GM19397 (cell line): ENCODE measurements around the gene ANG.
"Not testable (repeated sequence)": the region's sequence is repeated elsewhere in the genome, so short reads cannot be mapped to it uniquely, and the experiment has no call there.

Experiments
- ATAC-seq: cut with Tn5 transposase; IDR thresholded peaks from one replicate; pipeline ENCODE4 v1.9.1; 2021; ENCODE audit warnings: mild to moderate bottlenecking, moderate library complexity; ENCODE audit not compliant: unreplicated experiment

The ANG gene

DNA sequence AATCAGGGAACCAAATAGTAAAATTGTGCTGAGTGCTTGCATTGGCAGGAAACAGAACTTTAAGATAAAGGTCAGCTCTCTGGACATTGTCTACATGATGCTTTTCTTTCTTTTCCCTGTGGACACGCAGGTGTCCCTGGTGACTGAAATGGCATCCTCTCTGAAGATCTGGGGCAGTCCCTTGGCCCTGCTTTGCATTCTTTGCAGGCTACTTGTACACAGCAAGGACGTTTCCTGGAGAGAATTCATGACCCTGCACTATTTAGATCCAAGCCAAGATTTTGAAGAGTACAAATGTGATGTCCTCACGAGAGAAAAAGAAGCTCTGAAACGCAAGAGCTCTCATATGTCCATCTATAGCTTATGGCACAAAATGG is 45.9 kb downstream of the ANG start:
- ATAC-seq, result no peak

DNA sequence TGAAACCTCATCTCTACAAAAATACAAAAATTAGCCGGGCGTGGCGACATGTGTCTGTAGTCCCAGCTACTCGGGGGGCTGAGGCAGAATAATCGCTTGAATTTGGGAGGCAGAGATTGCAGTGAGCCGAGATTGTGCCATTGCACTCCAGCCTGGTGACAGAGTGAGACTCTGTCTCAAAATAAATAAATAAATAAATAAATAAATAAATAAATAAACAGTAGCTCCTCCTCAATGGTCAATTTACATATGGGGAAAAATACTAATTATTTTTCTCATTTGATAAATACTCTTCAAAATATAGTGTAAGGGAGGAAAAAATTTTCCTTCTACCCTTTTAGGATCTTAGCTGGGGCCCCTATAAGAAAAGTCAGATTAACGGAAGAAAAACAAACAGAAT is 49.7 kb downstream of the ANG start:
- not testable (repeated sequence) for ATAC-seq

DNA sequence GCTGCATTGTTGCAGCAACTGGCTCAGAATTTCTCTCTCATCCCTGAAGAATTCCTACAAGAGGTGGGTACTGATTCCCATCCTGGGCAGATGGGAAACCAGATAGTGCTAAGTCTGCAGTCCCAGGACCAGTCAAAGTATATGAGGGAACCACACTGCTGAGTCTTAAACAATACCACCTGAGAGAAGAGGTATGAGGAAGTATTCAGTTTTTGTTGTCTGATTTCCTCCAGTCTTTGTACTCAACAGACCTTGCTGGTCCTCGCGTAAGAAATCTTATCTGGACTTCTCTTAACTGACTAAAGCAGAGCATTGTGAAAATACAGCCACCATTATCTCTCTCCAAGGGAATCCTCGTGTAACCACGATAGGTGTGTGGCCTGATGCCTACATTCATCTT is 53.6 kb downstream of the ANG start:
- ATAC-seq, result no peak

DNA sequence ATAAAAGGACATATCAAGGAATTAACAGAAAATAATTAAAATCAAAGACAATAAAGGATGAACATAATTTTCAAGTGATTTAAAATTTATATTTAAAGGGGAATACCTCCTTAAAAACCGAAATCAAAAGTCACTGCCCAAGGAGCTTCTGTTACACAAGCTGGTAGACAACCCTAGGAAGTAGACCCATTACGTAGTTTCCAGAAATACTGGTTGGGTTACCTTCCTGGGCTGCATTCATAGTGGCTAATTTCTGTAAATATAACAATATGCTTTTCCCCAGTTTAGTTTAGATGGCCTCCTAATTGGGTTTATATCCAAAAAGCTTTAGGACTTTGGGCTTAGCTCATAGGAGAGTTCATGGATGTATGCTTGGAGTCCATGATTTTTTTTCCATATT is 55.0 kb downstream of the ANG start:
- ATAC-seq, result no peak
